ENCODE measurements around the gene CALCOCO1.

CALCOCO1 gene

DNA sequence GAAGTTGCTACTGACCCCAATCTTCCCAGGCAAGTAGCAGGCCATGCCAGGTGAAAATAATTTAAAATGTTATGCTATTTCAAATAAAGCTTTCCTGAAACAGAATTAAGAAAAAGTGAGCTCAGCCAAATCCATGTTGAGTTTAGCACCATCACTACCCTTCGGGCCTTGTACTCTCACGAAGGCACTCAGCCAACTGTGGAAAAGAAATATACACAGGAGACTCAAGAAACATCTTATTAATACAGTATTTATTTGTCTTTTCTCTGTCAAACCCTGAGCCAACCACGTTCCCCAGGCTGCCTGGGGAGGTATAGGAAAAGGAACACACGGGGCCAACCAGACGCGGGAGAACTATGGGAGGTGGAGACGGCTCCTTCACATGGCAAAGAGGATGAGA is 62.3 kb downstream of the CALCOCO1 start:
- no peak for DNase-seq (ENCODE audit: low read depth in 1 of 2, low spot score in 1 of 2)

DNA sequence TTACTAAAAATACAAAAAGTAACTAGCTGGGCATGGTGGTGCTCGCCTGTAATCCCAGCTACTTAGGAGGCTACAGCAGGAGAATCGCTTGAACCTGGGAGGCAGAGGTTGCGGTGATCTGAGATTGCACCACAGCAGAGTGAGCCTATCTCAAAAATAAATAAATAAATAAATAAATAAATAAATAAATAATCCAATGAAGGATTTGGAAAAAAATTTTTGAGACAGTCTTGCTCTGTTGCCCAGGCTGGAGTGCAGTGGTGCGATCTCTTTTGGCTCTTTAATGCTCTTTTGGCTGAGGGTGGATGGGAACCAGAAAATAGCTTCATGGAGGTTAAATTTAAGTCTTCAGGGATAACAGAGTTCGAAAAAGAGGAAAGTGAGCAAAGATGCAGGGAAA is 63.1 kb downstream of the CALCOCO1 start:
- no peak for DNase-seq (ENCODE audit: low read depth in 1 of 2, low spot score in 1 of 2)

DNA sequence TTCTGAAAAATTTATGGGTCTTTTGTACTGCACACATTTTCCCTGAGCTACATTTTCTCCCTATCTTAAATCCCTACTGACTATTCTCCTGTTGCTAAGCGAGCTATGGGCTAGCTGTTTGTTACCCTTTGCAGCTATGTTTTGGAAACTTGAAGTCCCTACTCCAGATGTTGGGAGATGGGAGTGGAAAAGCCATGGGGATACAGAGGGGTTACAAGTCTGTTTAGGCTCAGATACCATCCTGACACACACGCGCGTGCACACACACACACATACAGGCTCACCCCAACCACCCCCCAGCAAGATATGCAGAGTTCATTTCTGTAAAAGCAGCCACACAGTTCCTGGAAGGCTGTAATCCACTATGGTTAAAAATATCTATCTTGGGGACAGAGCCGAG is 67.2 kb downstream of the CALCOCO1 start:
- no peak for DNase-seq (ENCODE audit: low read depth in 1 of 2, low spot score in 1 of 2)

DNA sequence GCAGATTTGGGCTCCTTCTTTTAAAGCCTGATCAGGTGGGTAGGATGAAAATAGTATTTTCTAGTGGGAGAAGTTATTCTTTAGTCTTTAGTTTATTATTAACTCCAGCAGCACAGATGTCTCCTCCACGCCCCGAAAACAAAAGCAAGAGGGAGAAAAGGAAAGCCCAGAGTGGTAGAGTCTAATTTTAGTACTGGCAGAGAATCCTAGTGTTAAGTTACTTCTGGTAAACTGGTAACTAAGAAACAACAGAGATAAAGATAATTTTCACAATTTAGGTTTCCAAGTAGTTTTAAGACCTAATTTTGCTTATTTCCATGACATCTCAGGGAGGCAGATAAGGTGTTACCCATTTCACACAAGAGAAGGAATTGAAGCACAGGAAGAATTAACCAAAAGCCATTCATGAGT is 67.7 kb downstream of the CALCOCO1 start:
- no peak for DNase-seq (ENCODE audit: low read depth in 1 of 2, low spot score in 1 of 2)

DNA sequence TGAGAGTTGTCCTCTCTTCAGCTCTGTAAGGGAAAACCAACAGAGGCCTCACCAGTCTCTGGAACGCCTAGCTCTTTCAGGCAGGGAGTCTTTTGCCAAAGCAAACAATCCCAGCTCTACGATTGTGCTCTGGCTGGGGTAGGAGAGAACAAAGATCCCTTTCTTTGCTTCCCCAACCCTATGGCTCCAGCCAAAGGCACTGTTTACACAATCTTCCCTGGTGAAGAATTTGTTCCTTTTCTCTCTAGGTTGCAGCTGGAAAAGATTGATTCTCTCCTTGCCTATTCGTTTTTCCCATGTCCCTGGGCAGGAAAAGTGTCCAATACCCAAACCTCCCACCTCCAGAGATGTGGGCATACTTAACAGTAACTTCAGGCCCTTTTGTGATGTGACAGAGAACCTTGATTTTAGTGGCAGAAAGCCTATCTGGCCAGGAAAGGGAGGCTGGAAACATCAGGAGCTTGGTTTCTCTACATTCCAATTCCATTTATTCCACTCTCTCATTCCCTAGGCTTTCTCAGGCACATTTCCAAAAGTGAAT is 68.2 kb downstream of the CALCOCO1 start:
- no peak for DNase-seq (ENCODE audit: low read depth in 1 of 2, low spot score in 1 of 2)

Measured in stimulated activated CD4-positive, alpha-beta T cell treated with anti-CD3 and anti-CD28 coated beads, Interleukin-15, amount 100 ng/mL, for 1 hour (primary cell).